NK-92 (cell line): ENCODE results near the gene RRP36.
A peak's percentile ranks its signal among the peaks of the same experiment; 100 is the strongest.
"Not testable (repeated sequence)": the region's sequence is repeated elsewhere in the genome, so short reads cannot be mapped to it uniquely, and the experiment has no call there.

ENCODE experiments used
- DNase-seq: peaks from one replicate; lab custom pipeline; 2025; ENCODE audit not compliant: unreplicated experiment; lab: John Stamatoyannopoulos, UW

The RRP36 gene, protein sequence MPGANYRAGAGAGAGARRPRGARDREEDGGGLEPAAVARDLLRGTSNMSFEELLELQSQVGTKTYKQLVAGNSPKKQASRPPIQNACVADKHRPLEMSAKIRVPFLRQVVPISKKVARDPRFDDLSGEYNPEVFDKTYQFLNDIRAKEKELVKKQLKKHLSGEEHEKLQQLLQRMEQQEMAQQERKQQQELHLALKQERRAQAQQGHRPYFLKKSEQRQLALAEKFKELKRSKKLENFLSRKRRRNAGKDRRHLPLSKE

DNA sequence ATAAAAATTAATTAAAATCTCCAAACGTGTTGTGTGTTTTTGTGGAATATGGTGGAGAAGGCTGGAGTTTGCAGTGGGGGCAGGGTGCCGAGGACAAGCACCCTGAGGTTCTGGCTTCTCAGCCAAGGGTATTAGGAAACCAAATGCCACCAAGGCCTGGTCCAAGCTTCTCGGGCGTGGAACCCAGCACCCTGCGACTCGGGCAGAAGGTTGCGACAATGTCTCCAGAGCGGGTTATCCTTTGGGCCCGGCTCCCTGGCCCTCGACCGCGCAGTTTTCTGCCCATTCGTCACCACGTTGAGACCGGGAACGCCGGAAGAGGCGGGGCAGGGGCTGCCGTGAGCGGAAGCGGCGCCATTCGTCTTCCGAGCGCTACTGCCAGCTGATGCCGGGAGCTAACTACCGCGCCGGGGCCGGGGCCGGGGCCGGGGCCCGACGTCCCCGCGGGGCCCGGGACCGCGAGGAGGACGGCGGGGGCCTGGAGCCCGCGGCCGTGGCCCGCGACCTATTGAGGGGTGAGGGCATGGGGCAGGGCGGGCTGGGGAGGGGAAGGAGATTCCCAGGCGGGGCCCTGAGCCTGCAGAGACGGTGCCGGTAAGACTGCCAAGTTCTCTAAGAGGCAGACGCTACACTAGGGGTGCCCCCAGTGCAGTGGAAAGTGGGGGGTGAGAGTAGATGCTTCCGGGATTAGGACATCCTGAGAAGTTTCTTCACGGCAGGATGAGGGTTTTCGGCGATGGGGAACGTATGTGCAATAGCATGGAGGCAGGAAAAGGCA is at the start of gene RRP36:
RRP36 (plus strand) TSS at position 354 of the 778 bp plus-strand sequence; CDS start at position 386, 32 bp downstream.
- no peak for DNase-seq

DNA sequence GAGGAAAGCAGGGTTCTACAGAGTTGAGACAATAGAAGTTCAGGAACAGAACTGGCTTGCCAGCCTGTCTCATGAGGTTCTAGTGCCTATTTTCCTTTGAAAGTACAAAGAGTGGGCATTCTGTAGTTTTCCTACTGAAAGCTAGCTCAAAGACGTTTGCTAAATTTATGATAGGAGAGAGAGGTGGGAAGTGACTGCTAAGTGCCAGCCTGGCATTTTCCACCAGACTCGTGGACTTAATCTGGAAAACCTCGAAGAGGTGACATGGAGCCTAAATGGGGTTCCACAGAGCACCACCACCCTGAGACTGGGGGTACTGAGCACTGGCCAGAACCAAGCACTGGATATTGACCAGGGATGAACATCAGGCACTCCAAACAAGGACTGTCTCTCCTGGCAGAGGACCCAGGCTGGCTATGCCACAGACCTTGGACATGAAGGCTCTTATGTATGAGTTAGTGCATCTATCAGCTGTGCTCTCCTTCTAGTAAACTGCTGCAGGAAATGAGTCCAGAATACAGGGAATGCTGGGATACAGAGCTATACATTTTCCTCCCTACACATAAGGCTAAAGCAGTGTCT is 49.6 kb upstream of the RRP36 start:
- DNase-seq = no peak

DNA sequence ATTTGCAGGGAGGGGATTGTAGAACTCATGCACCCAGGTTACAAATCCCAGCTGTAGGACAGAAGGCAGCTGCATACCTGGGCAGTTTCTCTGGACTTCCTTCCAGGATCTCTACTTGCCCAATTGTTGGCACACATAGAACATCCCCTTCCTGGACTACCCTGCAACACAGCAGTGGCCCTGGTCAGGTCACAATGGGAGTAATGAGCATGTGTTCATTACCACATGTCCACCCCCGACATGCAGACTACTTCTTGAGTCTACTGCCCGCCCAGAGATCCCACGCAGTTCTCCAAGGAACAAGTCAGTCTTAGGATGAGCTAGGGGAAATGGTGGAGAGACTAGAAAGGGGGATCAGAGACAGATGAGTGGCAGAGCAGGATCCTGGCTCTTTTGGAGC is 47.5 kb upstream of the RRP36 start:
- DNase-seq = no peak

DNA sequence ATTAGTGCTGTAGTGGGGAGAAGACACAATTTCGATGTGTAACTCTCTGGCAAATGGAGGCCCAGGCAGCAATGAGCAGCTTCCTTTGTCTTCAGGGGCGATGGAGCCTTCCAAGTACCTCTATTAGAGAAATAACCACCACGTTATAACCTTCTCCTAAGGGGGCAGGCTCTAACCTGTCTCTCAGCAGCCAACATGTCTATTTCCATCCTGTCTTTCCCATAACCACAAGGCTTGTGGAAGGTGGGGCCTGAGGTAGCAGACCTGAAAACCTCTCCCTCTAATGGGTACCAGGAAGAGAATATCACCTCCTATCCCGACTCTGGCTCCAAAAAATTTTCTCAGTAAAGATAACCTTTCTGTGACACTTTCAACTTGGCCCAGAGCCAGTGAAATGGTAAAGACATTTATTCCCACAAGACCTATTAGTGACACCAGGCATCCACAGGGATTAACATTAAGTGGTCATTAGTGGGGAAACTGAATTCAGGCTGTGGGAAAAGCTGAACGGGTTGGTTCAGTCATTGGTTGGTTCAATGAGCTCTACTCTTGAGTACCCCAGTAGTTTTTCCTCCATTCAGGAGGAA is 46.4 kb upstream of the RRP36 start:
- no peak for DNase-seq

DNA sequence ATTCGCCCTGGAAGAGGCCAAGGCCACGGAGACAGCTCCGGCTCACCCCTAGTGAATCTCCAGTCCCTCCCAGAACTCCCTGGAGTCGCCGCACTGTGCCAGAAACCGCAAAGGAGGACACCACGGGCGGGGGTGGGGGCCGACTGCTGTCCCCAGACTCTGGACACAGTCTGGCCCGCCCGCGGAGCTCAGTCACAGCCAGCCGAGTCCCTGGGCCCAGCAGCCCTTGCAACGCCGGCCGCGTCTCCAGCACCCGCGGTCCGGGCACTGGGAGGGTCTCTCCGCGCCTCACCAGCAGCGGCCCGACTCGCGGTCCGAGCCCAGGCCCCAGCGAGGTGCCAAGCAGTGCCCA is 43.0 kb upstream of the RRP36 start:
- DNase-seq = no peak

DNA sequence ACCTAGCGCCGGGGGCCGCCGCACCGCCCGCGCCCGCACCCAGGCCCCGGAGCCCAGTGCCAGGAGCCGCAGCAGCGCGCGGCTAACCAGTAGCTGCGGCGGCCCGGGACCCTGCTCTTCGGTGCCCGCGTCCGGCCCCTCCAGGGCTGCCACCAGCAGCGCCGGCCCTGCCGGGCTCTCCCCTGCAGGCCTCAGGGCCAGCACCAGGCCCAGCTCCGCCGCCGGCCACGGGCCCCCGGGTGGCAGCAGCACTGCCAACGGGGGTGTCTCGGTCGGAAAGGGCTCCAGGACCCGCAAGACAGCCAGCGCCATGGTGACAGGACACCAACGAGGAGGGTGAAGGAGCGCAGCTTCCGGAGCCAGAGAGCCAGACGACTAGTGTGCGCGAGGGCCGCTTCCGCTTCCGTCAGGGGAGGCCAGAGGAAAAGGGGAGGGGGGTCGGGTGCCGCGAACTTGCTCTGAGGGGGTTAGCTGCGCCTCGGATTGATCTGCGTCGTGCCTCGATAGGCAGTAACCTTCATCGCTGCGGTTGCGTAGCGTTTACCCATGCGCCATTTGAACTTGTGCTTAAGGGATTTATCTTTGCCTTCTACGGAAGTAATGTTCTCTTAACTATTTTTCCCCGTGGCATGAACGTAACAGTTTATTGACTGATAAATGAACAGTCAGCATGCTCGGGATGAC is 42.4 kb upstream of the RRP36 start, which contains the start of gene PEX6:
PEX6 (minus strand) TSS at position 343 of the 684 bp plus-strand sequence; CDS start at position 312, 31 bp downstream.
- peak; percentile 61 for DNase-seq

DNA sequence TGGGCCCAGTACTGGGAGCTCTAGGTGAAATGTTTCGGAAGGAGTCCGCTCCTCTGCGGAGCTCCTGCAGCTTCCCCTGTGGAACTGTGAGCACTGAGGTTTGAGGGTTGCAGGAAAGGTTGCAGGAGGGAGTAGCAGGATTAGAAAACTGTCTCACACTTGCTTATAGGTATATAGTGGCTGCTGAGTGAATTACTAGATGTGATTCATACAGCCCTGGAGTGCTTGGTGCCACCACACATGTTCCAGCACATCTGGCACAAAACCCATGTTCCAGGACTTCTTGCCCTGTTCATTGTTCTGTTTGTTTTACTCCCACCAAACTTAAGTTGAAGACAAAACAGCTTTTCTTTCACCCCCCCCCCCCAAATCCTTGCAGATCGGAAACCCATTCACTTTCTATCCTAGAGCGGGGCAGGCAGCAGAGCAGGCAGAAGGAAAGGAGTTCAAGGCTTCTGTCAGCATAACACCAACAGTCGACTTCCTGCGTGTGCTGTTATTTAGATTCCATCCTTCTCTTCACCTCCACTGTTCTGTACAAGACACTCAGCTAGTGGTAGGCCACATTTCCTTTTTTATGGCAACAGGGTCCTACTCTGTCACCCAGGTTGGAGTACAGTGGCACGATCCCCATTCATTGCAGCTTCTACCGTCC is 41.8 kb upstream of the RRP36 start:
- DNase-seq = no peak

DNA sequence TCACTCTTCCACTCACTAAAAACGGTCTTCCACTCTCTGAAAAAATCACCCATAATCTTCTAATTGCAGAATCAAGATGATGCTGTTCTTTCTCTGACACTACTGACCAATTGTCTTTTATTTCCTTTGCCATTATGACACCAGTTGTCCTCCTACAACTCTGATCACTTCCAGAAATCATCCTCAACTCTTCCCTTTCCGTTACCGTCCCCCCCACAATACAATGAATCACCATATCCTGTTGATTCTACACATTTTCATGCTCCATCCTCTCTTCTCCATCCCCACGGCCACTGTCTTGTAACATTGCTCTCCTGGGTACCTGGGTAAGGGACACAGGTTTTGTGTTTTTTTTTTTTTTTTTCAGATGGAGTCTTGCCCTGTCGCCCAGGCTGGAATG is 39.6 kb upstream of the RRP36 start:
- no peak for DNase-seq

DNA sequence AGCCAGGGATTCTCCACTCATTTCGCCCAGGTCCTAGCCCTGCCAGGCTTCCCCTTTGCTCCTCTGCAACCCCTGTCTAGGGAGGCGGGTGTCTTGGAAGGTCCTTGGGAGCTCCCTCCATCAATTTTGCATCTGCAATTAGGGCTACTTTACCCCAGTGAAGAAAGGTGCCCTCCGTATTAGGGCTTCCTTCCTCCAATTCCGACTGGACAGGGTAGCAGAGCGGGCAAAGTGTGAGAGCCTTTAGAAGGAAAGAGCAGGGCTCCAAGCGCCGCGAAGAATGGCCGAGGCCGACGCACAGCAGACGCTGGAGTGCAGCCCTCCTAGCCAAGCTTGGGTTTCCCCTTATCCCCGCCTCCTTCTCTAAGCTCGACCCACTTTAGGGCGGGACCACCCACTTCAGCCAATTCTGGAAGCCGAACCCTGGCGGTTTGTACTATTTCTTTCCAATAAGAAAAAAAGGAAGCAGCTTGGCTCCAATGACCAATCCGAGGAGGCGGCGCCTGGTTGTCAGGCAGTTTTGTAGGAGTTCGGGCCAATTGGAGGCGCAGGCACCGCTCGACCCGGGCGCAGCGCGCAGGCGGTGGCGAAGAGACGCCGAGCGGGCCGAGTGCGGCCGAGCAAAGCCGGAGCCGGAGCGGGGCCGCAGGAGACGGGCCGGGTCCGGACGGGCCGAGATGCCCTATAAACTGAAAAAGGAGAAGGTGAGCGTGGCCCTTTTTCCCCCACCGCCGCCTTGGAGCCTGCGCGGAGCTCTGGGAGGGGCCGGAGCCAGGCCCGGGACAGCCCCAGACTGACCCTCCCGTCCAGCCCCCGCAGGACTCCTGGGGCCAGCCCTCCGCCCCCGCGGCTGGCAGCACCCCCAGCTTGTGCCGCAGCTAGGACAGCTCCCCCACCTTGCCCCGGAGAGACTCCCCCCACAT is 37.2 kb upstream of the RRP36 start, which contains the start of gene PPP2R5D:
PPP2R5D (plus strand) TSS at position 570 of the 923 bp plus-strand sequence; CDS start at position 678, 108 bp downstream.
- DNase-seq = peak; percentile 79

DNA sequence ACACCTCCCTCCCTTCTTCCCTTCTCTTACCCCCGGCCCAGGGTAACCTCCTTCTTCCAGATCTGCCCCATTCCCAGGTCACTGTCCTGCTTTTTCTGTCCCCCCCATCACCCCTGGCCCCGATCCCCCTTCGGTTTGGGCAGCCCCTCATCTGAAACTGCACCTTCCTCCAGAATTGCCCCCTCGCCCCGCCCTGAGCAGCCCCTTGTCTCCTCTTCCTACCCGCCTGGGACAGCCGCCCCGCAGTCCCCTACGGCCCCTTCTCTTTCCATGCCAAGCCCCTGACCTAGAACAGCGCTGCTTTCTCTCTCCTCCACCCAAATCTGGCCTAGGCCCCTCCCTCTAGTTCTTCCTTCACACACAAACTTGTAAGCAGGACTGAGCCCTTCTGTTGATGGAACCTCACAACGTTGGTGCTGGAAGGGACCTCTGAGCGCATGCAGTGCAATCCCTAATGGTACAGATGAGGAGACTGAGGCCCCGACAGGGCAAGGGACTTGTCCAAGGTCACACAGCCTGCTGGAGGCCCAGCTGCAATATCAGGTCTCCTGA is 36.4 kb upstream of the RRP36 start:
- no peak for DNase-seq

DNA sequence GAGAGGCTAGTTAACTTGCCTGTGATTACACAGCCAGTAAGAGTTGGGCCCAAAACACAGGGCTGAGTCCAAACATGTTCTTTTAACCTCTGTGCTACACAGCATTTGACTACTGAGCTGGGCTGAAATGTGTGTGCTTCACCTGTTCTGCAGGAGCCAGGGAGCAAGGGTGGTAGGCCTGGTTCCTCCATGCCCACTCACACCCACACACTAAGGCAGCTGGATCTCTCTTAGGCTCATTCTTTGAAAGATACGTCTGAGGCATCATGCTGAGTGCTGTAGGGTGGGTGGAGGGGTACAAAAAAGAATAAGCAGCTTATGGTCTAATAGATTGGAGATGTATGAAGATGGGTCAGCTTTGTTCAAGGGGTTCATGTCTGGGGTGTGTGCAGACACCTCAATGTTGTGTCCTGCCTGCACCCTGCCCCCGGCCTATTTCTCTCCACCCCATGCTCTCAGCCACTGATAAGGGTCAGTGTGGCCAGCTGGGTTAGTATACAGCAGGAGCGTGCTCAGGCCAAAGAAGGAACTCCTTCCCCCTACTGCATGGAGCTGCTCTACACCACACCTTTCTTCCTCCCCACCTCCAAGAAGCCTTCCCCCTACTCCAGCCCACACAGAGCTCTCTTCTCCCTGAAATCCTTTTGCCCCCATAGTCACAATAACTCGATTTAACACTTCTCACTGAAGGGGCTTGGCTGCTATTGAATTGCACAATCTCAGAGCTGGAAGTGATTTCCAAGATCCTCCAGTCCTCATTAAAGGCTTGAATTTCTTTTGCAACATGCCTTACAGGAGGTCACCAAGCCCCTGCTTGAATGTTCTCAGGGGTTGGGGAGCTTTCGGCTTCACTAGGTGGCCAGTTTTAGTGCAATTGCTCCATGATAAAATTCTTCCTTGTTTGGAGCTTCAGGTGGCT is 33.6 kb upstream of the RRP36 start:
- DNase-seq = no peak

DNA sequence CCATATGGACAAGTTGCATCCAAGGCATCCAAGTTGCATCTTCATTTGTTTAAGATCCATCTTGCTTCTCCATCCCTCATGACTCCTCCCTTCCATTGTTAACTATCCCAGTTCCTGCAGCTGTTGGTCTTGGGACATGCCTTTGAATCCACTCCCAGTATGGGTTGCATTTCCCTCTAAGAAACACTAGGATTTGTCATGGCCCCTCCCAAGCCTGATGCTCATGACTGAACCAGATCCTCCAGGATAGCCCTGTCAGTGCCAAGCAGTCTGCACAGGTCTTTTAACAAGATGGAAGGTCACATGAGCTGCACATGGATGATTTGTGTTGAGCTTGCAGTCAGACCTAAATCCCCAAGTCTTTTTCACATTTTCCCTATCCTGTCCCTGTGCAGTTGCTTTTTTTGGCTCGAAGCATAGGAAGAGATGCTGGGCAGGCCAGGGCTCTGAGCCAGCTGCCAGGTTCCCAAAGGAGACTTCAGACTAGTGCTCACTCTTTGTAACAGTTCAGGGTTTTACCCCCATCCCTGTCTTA is 32.9 kb upstream of the RRP36 start:
- DNase-seq = no peak

DNA sequence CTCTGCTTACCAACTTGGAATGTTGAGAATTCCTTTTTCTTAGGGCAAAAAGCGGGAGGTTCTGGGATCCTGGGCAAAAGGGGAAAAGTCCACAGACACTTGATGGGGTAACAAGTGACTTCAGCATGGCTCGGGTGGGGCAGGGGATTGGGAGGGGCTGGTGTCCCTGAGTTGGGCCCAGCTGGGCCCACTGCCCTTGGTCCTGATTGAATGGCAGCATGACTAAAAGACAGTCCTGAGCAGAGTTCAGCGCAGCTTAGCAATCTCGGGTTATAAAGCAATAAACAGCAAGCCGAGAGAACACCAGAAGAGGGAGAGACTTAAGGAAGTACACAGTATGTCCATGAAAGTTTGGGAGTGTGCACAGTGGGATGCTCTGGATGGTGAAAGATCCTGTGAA is 31.5 kb upstream of the RRP36 start:
- DNase-seq = no peak

DNA sequence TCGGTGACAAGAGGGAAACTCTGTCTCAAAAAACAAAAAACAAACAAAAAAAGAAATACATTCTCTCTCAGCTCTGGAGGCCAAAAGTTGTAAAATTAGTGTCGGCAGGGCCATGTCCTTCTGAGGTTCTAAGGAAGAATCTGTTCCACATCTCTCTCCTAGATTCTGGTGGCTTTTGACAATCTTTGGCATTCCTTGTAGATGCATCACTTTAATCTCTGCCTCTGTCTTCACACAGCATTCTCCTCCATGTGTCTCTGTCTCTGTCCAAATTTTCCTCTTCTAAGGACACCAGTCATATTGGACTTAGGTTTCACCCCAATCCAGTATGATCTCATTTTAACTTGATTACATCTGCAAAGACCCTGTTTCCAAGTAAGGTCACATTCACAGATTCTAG is 28.0 kb upstream of the RRP36 start:
- DNase-seq = no peak

DNA sequence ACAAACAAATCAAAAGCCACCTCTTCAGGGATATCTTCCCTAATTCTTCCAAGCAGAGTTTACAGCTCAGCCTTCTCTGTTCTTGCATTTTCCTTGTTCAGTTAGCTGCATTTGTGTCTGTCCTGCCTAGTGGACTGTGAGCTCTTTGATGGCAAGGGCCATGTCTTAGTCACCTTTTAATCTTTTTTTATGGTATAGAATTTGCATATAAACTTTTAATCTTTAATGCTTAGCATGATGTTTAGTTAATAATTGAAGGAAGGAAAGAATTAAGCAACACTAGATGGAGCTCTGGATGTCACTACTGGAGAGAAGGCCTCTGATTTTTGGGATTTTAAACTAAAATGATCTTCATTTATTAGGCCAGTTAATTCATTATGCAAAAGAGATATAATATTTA is 24.9 kb upstream of the RRP36 start:
- DNase-seq = no peak

DNA sequence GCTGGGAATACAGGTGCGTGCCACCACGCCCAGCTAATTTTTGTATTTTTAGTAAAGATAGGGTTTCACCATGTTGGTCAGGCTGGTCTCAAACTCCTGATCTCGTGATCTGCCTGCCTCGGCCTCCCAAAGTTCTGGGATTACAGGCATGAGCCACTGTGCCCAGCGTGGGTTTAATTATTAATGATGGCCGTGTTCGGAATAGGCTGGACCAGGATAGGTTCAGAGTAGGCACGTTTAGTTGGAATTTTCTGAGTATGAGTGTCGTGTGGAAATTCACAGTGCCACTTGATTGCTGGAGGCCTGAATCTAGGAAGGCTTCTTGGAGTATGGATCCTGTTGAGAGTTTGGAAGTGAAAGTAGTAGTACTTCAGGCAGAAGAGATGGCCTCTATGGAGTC is 23.2 kb upstream of the RRP36 start:
- DNase-seq = not testable (repeated sequence)

DNA sequence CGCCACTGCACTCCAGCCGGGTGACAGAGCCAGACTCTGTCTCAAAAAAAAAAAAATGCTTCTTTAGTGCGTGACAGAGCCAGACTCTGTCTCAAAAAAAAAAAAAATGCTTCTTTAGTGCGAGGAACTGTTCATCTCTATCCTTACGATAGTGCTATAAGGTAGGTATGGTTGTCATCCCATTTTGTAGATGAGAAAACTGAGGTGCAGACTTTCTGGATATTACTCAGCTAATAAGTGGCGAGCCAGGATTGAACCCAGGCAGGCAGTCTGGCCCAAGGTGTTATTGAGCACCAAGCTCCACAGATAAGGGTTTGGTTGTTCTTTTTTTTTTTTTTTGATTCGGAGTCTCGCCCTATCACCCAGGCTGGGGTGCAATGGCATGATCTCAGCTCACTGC is 19.6 kb upstream of the RRP36 start:
- DNase-seq = no peak

DNA sequence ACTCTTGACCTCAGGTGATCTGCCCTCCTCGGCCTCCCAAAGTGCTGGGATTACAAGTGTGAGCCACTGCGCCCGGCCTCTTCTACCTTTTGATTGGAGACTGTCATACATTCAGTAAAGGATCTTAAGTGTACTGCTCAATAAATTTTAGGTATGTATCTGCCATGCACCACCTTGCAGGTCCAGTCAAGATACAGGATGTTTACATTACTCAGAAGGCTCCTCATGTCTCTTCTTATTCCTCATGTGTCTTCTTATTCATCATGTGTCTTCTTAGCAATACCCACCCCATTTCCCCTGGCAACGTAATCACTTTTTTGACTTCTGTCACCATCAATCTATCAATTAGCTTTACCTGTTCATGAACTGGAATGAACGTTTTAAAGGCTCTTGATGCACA is 15.6 kb upstream of the RRP36 start:
- DNase-seq = no peak
